ENCODE measurements around the gene RAD51B.

Gene RAD51B

DNA sequence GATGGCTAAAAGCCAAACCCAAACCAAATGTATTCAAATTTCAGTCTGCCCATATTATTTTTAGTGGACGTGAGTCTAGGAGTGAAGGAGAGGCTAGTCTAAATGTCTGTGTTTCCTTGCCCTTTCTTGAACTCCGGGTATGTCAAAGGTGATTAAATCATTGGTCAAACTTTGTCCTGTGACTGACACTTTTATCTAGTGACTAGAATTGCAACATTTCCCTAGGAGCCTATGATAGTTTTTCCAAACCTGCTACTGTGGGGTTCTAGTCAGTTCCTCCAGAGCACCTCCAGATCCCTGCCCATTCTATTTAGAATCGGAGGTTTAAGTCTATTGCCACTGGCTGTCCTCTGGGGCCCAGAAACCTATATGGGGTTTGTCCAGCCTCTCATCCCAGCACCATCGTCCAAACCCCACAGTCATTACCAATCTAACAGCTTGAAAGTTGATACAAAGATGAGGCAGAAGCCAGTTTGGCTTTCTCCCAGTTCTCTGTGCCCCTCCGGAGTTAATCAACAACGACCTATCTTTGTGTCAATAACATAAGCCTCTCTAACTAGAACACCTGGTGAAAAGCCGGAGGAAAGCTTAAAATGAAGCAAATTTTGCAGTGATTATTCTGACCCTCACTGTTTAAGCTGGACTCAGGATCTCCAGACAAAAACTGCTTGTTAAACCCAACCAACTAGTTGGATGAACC lies 666.6 kb downstream of the RAD51B start:
- DNase-seq (ENCODE audit: low read depth in 2 of 2), result no peak

DNA sequence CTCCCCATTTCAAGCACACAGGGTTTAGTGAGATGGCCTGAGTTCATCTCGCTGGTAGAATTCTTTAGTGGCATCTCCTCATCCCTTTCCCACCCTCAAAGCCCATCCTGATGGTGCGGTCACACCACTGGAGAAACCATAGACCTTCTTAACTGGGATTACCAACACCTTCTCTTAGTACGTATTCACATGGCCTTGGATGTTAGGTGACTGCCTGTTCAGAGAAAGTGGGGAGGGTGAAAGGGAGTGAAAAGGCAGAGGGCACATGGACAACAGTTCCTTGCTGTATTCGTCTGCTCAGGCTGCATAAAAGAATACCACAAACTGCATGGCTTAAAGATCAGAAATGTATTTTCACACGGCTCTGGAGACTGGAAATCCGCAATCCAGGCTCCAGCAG lies 667.2 kb downstream of the RAD51B start:
- no peak for DNase-seq (ENCODE audit: low read depth in 2 of 2)

DNA sequence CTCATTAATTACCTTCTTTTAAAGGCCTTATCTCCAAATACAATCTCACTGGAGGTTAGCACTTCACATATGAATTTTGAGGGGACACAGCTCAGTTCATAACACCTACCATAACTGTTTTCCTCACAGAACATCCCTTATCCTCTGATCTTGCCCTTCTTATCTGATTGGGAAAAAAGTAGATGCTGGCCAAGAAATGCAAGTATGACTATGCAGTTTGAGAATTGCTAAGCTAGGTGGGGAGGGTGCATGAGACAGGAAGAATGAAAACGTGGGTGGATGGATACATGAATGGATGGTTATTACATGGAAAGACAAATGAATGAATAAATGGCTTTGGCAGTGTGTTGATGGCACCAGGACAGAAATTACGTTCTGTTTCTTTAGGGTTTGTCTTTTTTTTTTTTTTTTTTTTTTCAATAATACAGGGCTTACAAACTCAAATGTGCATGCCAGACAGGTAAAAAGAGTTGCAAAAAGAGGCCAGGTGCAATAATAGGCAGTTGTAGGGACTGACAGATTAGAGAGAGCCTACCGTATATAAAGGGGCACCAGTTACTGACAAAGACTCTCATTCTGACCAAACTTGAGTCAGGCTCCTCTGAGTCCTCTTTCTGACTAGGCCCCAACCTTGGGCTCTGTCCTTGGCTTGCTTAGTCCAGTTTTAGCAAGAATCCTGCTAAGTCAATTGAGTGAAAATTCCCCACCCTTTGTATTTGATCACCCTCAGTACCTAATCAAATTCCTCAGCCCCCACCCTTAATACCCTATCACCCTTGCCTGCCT lies 668.4 kb downstream of the RAD51B start:
- DNase-seq (ENCODE audit: low read depth in 2 of 2), result no peak

DNA sequence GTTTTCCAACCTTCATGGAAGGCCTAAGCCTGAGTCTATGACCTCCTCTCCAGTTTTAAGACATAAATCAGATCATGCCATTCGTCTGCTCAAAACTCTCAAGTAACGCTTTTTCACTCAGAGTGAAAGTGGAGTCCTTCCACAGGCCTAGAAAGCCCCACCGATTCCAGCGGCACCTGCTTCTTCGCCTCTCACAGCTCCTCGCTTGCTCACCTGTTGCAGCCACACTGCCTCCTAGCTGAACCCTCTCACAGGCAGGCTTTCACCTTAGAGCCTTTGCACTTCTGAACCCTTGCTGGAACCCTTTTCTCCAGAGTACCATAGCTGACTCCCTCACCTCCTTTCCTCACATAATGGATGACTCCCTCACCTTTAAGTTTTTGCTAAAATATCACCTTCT lies 672.2 kb downstream of the RAD51B start:
- DNase-seq (ENCODE audit: low read depth in 2 of 2), result no peak

DNA sequence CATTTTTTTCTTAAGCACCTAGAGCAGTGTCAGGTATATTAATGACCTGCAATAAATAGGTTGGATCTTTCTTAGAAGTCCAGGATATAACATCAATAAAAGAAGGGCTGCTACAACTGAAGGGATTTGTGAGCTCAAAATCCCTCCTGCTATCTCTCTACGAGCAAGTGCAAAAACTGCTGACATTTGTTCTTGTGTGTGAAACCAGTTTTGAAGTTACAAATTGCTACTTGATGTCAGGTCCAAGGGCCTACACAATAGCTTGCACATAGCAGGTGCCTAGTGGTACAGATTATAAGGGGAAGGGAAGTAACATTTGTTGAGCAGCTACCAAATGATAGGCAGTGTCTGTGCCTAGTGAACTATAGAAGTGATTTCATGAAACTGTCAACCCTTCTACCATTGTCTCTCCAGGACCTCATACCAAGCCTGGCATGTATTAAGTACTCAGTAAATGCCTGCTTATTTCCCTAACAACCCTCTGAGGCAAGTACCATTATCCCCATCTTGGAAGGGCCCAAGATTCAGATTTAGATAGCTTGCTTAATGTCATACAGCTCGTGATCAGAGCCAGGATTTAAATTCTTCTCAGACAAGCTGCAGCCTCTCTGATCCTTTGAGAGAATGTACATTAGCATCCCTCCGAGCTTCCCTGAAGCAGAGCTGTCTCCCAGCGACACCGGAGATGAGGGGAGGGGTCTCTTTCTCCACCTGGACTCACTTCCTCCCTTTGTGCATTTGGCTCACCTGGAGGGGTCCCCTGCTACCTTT lies 673.0 kb downstream of the RAD51B start:
- DNase-seq (ENCODE audit: low read depth in 2 of 2), result no peak

DNA sequence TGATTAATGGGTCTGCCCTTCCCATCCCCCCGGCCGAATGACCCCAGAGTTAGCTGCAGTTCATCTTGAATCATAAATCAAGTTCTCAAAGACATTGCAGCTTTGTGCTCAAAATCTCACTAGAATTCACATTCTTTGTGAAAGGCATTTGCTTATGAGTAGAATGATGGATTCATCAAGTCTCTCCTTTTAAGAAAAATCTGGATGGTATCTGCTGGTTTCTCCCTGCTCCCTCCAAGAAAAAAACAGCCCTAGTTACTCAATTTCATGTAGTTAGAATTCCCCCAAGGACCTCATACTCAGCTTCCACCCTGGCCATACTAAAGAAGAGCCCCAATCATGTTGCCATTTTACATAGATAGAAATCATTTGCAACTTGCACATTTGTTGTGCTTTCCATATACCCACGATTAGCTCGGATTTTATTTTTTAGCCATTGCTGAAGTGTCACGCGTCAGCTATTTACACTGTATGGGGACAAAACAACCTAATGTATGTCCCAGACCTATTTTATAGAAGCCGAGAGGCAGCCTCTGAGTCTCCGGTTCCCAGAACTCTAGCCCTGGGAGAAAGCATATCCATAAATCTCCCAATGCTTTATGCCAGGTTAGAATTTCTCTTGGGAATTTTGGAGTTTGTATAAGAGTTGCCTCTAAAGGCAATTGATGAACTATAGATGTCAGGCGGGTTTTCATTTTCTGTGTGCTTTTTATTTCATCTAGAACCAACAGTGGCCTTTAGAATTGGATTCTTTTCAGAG lies 673.8 kb downstream of the RAD51B start:
- no peak for DNase-seq (ENCODE audit: low read depth in 2 of 2)

DNA sequence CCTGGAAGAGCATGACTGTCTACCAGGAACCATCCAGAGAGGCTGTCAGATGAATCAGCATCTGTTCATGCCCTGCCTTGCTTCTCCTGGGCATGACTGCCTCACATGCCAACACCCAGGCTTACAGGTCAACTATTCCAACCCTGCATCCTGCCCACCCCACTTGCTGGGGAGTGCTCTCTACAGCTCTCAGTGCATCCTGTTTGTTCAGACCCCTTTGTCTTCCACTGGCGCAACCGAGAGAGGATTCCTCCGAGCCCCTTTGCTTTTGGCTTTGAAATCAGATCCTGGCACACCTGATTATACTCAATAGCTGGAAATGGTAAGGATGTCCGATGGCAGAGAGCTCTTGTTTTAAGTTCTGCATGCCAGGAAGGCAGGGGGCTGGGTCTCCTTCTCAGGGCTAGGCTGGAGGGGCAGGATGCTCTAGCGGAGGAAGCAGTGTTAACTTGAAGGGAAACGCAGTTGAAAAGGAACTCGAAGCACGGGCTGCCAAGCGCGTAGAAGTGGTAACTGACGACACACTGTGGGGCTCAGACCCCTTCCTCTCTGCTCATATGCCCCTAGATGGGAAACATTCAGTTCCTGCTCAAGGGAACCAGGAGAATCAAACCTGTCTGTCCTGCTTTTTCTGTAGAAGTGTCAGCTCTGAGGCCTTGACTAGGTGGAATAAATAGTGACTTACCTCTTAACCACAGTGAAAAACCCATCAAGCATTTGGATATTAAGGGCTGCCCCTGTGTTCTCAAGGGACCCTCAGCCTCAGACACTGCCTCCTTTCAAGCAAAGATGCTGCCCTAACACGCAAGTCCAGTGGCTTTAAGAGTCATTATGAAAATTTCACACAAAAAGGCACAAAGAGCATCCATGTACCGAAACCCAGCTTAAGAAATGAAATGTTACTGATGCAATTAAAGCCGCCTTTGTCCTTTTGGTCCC lies 675.8 kb downstream of the RAD51B start:
- DNase-seq (ENCODE audit: low read depth in 2 of 2), result no peak

DNA sequence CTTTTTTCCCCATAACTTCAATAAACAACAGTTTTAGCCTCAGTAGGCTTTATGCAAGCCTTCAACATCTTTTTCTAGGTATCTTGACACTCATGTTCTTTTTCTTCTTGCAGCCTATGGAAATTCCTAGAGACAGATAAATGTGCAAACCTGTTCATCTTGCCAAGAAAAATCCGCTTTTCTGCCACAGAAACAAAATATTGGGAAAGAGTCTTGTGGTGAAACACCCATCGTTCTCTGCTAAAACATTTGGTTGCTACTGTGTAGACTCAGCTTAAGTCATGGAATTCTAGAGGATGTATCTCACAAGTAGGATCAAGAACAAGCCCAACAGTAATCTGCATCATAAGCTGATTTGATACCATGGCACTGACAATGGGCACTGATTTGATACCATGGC lies 677.4 kb downstream of the RAD51B start:
- DNase-seq (ENCODE audit: low read depth in 2 of 2), result no peak

DNA sequence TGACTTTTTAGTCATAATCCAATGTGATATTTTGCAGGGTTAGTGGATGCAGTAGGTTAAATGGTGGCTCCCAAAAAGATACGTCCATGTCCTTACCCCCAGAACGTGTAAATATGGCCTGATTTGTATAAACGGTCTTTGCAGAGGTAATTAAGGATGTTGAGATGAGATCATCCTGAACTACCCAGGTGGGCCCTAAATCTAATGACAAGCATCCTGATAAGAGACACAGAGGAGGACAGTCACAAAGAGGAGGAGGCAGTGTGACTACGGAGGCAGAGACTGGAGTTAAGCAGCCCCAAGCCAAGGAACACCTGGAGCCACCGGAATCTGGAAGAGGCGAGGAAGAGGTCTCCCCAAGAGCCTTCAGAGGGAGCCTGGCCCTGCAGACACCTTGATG lies 679.9 kb downstream of the RAD51B start:
- no peak for DNase-seq (ENCODE audit: low read depth in 2 of 2)

DNA sequence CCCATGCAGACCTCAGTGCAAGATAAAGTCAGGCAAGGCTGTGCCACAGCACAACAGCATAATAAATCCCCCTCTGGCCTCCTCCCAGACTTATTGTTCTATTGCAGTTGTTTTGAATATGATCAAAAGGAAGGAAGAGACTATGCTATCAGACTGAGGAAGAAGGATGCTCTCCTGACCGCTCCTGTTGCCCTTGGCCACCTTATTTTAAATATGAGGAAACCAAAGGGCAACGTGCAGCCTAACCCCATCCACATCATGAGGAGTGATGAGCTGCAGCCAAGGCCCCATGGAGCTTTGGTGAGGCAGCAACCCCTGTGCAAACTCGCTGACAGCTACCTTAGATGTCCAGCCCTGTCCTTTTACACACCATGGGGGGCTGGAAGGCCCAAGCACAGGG lies 681.6 kb downstream of the RAD51B start:
- no peak for DNase-seq (ENCODE audit: low read depth in 2 of 2)

DNA sequence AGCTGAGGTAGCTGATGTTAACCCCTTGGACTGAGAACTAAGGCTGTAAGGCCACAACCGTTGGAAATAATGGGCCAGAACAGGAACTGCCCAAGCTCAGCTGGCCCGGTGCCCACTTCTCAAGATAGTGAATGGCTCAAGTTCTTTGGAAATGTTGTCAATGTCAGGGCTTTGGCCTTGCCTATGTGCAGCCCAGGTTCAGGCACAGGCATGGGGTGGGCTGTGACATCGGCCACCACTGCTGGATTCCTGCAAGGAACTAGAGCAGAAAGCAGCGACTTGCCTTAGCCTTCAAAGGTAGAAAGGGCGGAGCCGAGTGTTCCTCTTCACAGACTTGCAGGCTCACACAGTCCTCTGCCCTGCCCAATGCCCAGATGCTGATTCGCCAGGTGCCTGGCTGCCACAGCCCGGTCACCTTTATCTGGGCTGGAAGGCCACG lies 682.1 kb downstream of the RAD51B start:
- DNase-seq (ENCODE audit: low read depth in 2 of 2), result no peak

DNA sequence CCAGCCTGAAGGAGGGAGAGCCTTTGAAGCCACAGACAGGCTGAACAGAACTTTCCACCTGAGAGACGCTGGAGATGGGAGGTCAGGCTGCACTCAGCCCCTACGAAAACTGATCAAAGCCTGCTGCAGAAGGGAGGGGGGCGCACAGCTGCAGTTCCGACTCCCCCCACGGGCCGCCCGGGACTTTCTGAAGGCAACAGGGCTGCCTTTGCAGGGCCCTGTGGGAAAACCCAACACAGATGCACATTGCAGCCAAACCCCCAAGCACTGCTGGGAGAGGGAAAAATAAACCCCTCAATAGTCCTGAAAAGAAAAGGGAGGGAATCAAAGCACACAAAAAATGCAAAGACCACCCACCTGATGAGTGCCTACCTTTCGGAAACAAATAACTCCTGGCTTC lies 682.7 kb downstream of the RAD51B start:
- DNase-seq (ENCODE audit: low read depth in 2 of 2), result no peak

DNA sequence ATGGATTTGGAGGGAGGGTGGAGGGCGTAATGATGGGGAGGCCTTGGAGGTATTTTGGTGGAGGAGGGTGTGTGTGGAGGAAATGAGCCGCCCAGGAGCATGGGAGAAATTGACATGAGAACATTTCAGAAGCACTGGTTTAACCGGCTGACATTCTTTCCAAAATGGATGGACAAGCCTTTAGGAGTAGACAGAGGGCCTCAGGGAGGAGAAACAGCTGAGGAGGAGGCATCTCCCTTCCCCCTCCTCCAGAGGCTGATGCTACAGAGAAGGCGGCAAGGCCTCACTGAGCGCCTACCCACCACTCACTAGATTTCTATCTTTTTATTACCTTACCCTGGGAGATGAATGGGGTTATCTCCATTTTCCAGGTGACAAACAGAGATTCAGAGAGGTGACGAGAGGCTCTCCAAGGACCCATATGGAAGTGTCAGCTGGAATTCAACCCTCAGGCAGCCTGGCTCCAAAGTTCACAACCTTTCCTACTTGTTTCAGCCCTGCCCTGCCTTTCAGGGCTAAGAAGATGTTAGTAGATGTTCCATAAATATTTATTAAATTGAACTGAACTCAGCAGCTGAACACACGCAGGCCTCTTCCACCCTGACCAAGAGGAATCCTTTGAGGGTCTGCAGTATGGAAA lies 683.7 kb downstream of the RAD51B start:
- no peak for DNase-seq (ENCODE audit: low read depth in 2 of 2)

DNA sequence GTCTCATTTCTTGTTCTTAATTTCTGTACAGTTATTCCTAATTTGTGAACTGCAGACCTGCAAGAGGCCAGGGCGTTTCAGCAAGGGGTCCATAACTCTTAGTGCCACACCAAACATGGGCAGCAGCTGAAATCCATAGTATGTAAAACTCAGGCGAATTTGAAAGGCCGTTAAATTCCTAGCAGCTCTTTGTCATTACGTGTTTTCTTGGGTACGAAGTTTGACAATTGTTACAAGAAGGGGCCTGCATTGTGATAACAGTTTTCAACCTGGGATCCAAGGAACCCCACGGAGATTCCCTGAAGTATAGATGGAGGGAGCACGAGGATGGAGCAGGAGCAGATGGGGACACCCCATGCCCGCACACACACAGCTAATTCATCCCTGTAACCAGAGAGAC lies 685.3 kb downstream of the RAD51B start:
- DNase-seq (ENCODE audit: low read depth in 2 of 2), result no peak

DNA sequence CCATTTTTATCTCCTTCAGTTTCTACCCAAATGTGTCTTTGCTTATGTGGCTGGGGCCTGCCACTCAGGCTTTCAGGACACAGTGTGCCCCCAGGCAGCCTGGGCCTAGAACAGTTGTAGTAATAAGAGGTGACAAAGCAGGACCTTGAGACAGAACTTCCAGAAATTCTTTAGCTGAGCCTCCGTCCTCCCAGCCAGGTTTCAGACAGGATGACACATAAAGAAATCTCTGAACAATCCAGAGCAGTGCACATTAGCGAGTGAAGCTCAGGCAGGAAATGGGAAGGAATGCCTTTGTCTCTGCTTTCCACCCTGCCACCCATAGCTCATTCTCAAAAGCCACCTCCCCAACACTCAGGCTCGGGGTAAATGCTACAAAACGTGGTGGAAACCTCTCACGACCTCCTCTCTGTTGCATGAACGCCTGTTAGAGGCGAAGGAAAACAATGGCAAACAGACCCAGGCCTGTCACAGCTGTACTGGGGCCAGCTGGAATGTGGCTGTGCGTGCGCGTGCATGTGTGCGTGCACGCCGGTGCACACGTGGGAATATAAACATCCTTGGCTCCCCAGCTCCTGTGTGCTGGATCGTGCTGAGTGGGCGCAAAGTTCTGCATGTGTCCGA lies 686.6 kb downstream of the RAD51B start:
- DNase-seq (ENCODE audit: low read depth in 2 of 2), result no peak

DNA sequence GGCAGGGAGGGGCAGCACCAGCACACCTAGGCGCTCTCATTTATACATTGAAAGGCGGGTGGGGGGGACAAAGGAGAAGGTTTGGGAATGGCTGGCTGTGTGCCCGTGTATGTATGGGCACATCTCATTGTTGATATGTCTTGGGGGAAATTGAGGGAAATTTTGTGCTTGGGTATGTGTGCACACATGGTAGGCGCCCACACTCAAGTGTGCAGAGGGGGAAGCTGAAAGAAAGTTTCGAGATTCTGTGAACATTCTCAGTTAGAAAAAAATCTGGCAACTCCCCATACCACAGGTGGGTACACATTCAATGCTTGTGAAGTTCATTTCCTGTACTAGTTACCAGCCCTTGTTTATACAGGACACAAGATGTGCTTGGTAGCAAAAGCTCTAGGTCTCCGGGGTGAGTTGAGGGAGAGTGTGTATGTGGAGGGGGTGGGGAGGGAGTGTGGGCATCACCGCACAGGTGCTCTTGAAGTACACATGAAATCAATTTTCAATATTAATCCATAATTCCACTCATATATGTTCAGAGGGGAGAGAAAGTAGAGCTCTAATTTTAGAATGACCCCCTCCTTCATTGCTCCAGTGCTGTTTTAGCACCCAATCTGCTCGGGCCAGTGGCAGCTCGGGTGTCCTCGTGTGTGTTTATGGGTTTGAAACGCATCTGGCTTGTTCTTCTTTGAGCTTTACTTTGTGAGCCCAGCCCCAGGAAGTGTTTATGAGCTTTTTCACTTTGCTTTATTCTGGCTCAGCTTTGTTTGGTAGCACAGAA lies 687.3 kb downstream of the RAD51B start:
- DNase-seq (ENCODE audit: low read depth in 2 of 2), result no peak

DNA sequence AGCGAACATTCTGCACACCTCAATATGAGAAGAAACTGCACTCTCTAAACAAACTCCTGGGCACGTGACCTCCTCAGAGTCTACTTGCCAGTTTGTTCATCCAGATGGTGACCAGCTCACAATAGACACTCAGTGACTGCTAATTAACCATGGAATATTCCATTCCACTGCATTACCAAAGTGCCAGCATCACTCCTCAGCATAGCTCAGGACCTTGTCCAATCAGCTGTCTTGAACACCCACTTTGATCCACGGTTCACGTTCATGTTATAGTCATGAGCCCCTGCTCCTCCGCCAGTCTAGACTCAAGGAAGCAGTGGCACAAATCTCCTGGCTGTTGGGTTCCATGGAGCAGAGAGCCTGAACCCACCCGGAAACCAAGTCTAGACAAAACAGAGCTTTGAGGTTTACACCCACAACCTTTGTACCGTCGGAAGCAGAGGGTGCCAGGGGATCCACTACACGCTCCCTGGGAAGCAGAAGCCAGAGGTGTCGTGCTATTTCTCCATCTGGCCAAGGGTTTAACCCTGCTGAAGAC lies 688.0 kb downstream of the RAD51B start:
- DNase-seq (ENCODE audit: low read depth in 2 of 2), result no peak

DNA sequence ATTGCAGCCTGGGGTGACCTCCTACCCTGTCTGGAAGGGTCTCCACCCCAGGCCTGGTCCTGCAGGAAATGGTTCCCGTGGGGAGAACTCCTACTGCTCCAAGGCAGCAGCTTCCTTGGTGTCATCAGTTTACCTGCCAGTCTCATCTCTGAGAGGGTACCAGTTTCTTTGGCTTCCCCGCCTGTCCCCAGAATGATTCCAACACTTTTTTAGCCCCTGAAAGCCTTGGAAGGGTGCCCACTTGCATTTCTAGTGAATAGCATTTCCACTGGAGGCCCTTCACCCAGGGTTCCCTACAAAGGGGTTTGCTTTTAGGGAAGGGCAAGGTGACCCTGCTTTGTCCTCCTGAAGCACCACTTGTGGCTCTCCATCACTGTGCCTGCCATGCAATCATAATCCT lies 689.0 kb downstream of the RAD51B start:
- DNase-seq (ENCODE audit: low read depth in 2 of 2), result no peak

All from stimulated activated CD8-positive, alpha-beta memory T cell treated with anti-CD3 and anti-CD28 coated beads, Interleukin-15, amount 100 ng/mL, for 48 hours (primary cell).